Measurements from ENCODE around the gene SHROOM1. TPM values are rescaled to one million over a fixed set of nuclear protein-coding genes. Genes with fewer than 3 reads are reported as not detected.

Gene SHROOM1
- total and polyA plus RNA-seq, 2 of the 8 experiments (the other 6 are each of a cell fraction or from before 2014, with no cell fraction given): 3.9 to 5.2 TPM

GRCh38 chr5:132816554-132816953 lies 13.9 kb downstream of the SHROOM1 start:
- CTCF ChIA-PET (ENCODE audit: partially characterized antibody): interaction anchor here (2.8 to 19.7 kb wide), 3 partner anchors 15 to 289 kb away, joined by 9 to 322 read pairs (median 77); partner anchors contain the start of genes CCNI2 and SHROOM1
- TF ChIP-seq POU5F1 (IDR thresholded peaks at IDR 0.05; ENCODE audit: low read depth, low read length) (no peak), BCL11A (IDR thresholded peaks at IDR 0.05; ENCODE audit: low read depth in 2 of 2, low read length in 2 of 2) (no peak), SRF (IDR thresholded peaks at IDR 0.05; ENCODE audit: low read depth, low read length) (no peak), SP4 (IDR thresholded peaks at IDR 0.05; ENCODE audit: low read length) (no peak), EZH2 (IDR thresholded peaks at IDR 0.05; ENCODE audit: low read depth, low read length, severe bottlenecking) (no peak), ATF3 (IDR thresholded peaks at IDR 0.05; ENCODE audit: insufficient read depth, low read depth, low read length) (no peak), TAF7 (optimal IDR thresholded peaks at IDR 0.05; ENCODE audit: borderline replicate concordance, low read depth, low read length) (no peak), TEAD4 (IDR thresholded peaks at IDR 0.05; ENCODE audit: low read depth, low read length) (no peak), SAP30 (IDR thresholded peaks at IDR 0.05; ENCODE audit: insufficient read depth, insufficient replicate concordance, low read length) (no peak), RAD21 (IDR thresholded peaks at IDR 0.05 in 1 of 2, conservative IDR thresholded peaks at IDR 0.05 in 1 of 2; ENCODE audit: low read depth in 2 of 2, low read length in 2 of 2) (no peak), CHD2 (IDR thresholded peaks at IDR 0.05; ENCODE audit: low read length) (no peak), TAF1 (IDR thresholded peaks at IDR 0.05; ENCODE audit: low read depth, low read length) (no peak), GTF2F1 (IDR thresholded peaks at IDR 0.05; ENCODE audit: borderline replicate concordance, low read depth, low read length) (no peak), SIRT6 (IDR thresholded peaks at IDR 0.05; ENCODE audit: low read length) (no peak), SIX5 (IDR thresholded peaks at IDR 0.05; ENCODE audit: low read depth, low read length) (no peak)

More at GRCh38 chr5:132816554-132816953, 13.9 kb downstream of the SHROOM1 start:
- POLR2A ChIA-PET (ENCODE audit: partially characterized antibody): no interaction called here
- no peaks in the 10 kb centered on the region for H3K79me1 ChIP-seq (ENCODE audit: low read depth, low read length)
- no peak overlapping the region for H2BK5ac ChIP-seq (ENCODE audit: low read depth, low read length)
- no peak overlapping the region for H3K27ac ChIP-seq (ENCODE audit: low read depth, low read length)
- H2BK12ac ChIP-seq (ENCODE audit: low read depth, low read length): no peak overlapping the region
- peaks cover 32 to 51% (median 44%) of the 10 kb centered on the region in 4 experiments for H3K27me3 ChIP-seq (replicated peaks in 1 of 4; ENCODE audit: control insufficient read depth in 3 of 4, extremely low read depth in 1 of 4, insufficient read depth in 3 of 4, low read length in 3 of 4)
- no peak overlapping the region for H3K18ac ChIP-seq (ENCODE audit: extremely low read depth, low read length)
- H3K9me3 ChIP-seq (ENCODE audit: insufficient read depth in 2 of 2, low read depth in 1 of 2, low read length in 1 of 2): peaks cover 0 to 9% of the 10 kb centered on the region in 2 experiments; a peak in 2 of 4 replicates
- DNase-seq (ENCODE audit: low read depth in 1 of 2, low spot score in 2 of 2) (no peak), FAIRE-seq (no peak)
- no peak overlapping the region for H3K23ac ChIP-seq (ENCODE audit: insufficient read length)
- no peaks in the 10 kb centered on the region for H3K79me2 ChIP-seq (ENCODE audit: control insufficient read depth in 1 of 2, insufficient read depth in 2 of 2, low read length in 2 of 2)
- H4K91ac ChIP-seq (replicated peaks; ENCODE audit: insufficient read length, low read length): no peak overlapping the region
- H4K5ac ChIP-seq (ENCODE audit: insufficient read length, low read depth, low read length): no peak overlapping the region
- H2AK5ac ChIP-seq (ENCODE audit: low read depth, low read length): no peak overlapping the region
- H2BK15ac ChIP-seq (ENCODE audit: low read length): no peak overlapping the region
- H4K8ac ChIP-seq (ENCODE audit: extremely low read depth, insufficient read depth, low read length): no peak overlapping the region
- peaks cover 0 to 3% (median 0%) of the 10 kb centered on the region in 4 experiments; a peak in 2 of 7 replicates for H3K4me1 ChIP-seq (replicated peaks in 1 of 4; ENCODE audit: control insufficient read depth in 3 of 4, insufficient read depth in 4 of 4, low read length in 3 of 4)
- H2AFZ ChIP-seq (ENCODE audit: low read length): no peak overlapping the region
- H2BK120ac ChIP-seq (replicated peaks; ENCODE audit: low read depth, low read length): no peak overlapping the region
- peaks cover 0 to 5% of the 10 kb centered on the region in 2 experiments for H4K20me1 ChIP-seq (replicated peaks in 1 of 2; ENCODE audit: control insufficient read depth in 1 of 2, insufficient read depth in 2 of 2, low read length in 2 of 2)
- H3K4ac ChIP-seq (replicated peaks; ENCODE audit: insufficient read length, low read depth, low read length): no peak overlapping the region
- H3K23me2 ChIP-seq (ENCODE audit: low read depth, low read length): peaks cover 4% of the 10 kb centered on the region; the same call in 1 of the 2 replicates
- peaks cover 0 to 4% (median 0%) of the 10 kb centered on the region in 4 experiments; a peak in 1 of 8 replicates for H3K36me3 ChIP-seq (ENCODE audit: control insufficient read depth in 2 of 4, insufficient read depth in 4 of 4, low read length in 3 of 4)
- no peak overlapping the region for H3K14ac ChIP-seq (ENCODE audit: insufficient read length)
- H3K56ac ChIP-seq (replicated peaks; ENCODE audit: insufficient read length, low read depth, low read length): no peak overlapping the region
- no peak overlapping the region for H2BK20ac ChIP-seq (ENCODE audit: low read length)
- H3K4me3 ChIP-seq (ENCODE audit: extremely low read depth in 1 of 4, insufficient read depth in 2 of 4, low read depth in 3 of 4, low read length in 4 of 4): no peak overlapping the region
- no peak overlapping the region for H3K4me2 ChIP-seq (ENCODE audit: insufficient read depth in 1 of 2, low read depth in 2 of 2, low read length in 2 of 2)
- H3K9ac ChIP-seq (replicated peaks in 1 of 4; ENCODE audit: extremely low read depth in 1 of 4, low read depth in 3 of 4, low read length in 3 of 4): no peak overlapping the region

Measured in H1 (cell line).